Hematopoietic multipotent progenitor cell treated with erythropoietin and hydrocortisone succinate and interleukin-3 and kit ligand, for 8 days (in vitro differentiated cells): ENCODE results near the gene PHOSPHO1.

Experiments
- DNase-seq: peaks from one replicate; pipeline ENCODE4 v3.0.0-alpha.2; 2015

The PHOSPHO1 gene

GRCh38 chr17:49241692-49242397 is 11.3 kb upstream of the PHOSPHO1 start:
- peak; percentile 78 for DNase-seq

- no peak for DNase-seq
Observed at GRCh38 chr17:49241040-49241439, 10.5 kb upstream of the PHOSPHO1 start.

- DNase-seq = no peak
Observed at GRCh38 chr17:49240619-49241018, 10.0 kb upstream of the PHOSPHO1 start.

- no peak for DNase-seq
Observed at GRCh38 chr17:49239963-49240362, 9.4 kb upstream of the PHOSPHO1 start.

GRCh38 chr17:49235896-49236295 is 5.3 kb upstream of the PHOSPHO1 start:
- no peak for DNase-seq

- DNase-seq = no peak
Observed at GRCh38 chr17:49234509-49235080, 4.0 kb upstream of the PHOSPHO1 start.

GRCh38 chr17:49231563-49231894 is 942 bp upstream of the PHOSPHO1 start:
- DNase-seq = no peak

- no peak for DNase-seq
Observed at GRCh38 chr17:49229805-49230600, 584 bp downstream of the PHOSPHO1 start.

- no peak for DNase-seq
Observed at GRCh38 chr17:49229076-49229804, 1.3 kb downstream of the PHOSPHO1 start.

- peak; percentile 85 for DNase-seq
Observed at GRCh38 chr17:49227436-49228261, 2.9 kb downstream of the PHOSPHO1 start.

- no peak for DNase-seq
Observed at GRCh38 chr17:49226771-49227435, 3.7 kb downstream of the PHOSPHO1 start.

- DNase-seq = no peak
Observed at GRCh38 chr17:49225554-49226236, 4.9 kb downstream of the PHOSPHO1 start.

- no peak for DNase-seq
Observed at GRCh38 chr17:49224997-49225337, 5.6 kb downstream of the PHOSPHO1 start.

GRCh38 chr17:49224198-49224996 is 6.2 kb downstream of the PHOSPHO1 start:
- no peak for DNase-seq

- peak; percentile 67 for DNase-seq
Observed at GRCh38 chr17:49223517-49224197, 6.9 kb downstream of the PHOSPHO1 start.

- no peak for DNase-seq
Observed at GRCh38 chr17:49223168-49223516, 7.4 kb downstream of the PHOSPHO1 start.

GRCh38 chr17:49219987-49220386 is 10.6 kb downstream of the PHOSPHO1 start:
- no peak for DNase-seq

- DNase-seq = no peak
Observed at GRCh38 chr17:49218941-49219913, 11.4 kb downstream of the PHOSPHO1 start.
